HTERT RPE-1 (cell line): ENCODE data around the gene FBXL19.
"Not testable (repeated sequence)": the region's sequence is repeated elsewhere in the genome, so short reads cannot be mapped to it uniquely, and the experiment has no call there.

ENCODE experiments used
- in situ Hi-C: fragments of 300-500 bp; cut with MboI; formaldehyde crosslinking; loops from 4 replicates; pipeline ENCODE4 v1.14.3; 2020; ENCODE audit warnings: low sequenced_read_pairs

The FBXL19 gene

DNA sequence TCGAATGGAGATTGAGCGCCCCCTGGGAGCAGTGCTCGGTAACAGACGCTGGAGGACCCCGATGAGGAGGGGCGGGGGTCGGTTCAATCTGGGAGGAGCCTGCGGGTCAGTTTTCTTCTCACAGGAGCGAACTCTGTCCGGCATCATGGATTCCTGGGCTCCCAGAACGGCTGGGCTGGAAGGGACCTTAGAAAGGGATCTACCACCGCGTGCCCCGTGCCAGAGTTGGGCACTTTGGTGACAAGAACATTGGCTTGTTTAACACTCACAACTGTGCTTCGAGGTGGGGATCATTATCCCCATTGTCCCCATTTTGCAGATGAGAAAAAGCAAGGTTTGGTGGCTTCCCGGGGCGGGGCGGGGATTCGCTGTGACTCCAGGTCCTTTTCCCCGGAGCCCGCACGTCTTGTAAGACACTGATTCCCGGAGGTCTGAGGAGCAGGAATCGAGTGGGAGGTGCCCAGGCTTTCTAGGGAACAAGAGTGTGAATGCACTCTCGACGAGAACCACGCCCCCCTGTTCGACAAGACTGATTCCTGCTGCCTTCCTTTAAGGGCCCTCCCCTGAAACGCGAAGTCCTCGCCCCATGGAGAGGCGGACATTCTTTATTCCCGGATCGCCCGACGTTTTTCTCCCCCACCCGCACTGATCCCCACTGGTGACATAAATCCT is 1.5 kb upstream of the FBXL19 start:
- in situ Hi-C loops: no loop called here

GRCh38 chr16:30922420-30922959 is 882 bp upstream of the FBXL19 start:
- in situ Hi-C loops: no loop called here

DNA sequence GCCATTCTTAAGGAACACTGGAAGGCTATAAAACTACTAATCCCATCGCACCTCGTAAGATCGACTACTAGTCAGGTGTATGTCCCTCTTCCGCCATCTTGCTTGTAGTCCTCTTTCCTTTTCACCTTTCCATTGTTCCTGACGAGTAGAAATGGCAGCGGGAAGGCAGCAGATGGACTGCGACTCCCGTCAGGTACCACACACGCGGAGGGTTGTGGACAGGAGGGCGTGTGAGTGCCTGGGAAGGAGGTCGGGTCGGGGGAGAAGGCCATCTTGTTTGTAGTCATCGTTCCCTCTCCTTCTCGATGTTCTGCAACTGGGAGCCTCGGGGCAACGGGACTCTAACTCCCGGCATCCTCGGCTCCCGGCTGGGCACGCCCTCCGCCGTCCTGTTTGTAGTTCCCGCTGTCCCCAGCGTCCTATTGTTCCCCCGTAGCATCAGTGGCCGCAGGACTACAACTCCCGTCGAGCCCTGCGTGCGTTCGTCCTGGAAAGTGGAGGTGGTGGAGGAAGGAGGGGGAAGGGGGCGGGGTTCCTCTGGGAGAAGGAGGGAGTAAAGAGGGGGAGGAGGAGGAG is 324 bp upstream of the FBXL19 start:
- in situ Hi-C loops: no loop called here

DNA sequence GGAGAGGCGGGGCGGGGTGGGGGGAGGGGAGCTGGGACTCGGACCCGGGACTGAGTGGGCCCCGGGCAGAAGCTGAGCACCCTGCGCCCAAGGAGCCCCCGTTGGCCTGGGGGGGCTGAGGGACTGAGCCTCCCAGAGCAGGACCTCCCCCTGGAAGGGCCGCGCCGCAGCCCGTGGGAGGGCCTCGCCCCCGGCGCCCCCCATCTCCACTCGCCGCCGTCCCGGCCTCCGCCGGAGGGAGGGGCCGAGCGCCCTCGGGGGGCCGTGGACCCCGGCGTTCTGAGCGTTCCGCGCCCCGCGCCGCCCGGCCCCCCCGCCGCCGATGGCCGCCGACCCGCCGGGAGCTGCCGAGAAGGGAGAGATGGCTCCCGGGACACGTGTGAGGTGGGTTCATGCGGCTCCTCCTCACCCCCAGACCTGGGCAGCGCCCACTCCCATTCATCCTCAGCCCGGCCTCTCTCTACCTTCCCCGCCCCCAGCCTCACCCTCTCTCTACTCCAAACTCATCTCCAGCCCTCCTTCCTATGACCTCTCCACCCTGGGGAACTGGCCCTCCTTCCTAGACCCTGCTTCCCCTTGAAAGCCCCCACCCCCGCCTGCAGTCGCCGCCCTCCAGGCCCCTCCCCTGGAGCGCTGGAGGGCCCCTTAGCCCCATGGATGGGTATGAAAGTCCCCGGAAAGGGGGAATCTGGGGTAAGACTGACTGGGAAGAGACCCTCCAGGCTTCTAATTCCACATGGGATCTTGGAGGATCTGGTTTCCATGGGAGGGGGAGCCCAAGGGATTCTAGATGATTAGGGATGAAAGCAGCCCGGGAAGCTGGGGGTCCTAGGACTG is 922 bp downstream of the FBXL19 start:
- in situ Hi-C loops: no loop called here

GRCh38 chr16:30924913-30925631 is 1.7 kb downstream of the FBXL19 start:
- in situ Hi-C loops: no loop called here

DNA sequence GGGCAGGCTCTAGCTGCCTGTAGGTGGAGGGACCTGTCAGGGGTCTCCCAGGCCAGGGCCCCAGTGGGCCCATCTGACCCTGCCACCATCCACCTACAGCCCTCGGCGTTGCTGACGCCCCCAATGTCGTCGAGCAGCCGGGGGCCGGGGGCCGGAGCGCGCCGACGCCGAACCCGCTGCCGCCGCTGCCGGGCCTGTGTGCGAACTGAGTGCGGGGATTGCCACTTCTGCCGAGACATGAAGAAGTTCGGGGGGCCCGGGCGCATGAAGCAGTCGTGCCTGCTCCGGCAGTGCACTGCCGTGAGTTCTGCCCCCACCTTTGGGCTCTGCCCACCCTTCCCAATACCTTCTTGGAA is 2.2 kb downstream of the FBXL19 start:
- in situ Hi-C loops: no loop called here

DNA sequence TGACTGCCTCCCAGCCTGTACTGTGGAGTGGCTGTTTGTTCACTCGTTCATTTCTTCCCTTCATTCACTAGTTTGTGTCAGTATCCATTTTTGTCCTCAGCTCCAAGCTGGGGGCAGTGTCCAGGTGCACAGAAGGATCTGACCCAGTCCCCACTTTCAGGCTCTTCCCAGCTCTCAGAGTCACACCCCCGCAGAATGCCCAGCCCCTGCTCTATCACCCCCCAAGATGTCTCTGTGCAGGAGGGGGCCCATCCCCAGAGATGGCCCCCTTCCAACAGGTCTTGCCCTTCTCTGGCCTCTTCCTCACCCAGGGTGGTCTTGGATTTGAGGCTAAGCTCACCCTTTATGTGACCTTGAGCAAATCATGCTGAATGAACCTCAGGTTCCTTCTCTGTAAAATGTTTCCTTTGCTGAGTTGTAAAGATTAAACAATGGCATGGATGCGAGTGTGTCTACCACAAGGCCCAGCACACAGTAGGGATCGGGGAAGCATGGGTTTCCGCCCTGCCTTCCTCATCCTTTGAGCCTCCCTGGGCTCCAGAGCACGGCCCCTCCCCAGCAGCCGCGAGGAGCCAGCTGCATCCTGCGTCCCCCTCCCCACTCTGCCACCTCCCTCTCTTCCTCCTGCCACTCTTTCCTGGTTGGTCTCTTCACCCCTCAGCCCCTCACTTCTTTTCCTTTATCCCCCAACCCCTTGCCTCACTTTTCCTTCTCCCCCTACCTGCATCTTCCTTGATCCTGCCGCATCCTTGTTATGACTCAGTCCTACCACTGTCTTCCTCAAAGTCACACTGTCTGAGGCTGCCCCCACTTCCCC is 2.8 kb downstream of the FBXL19 start:
- in situ Hi-C loops: no loop called here

DNA sequence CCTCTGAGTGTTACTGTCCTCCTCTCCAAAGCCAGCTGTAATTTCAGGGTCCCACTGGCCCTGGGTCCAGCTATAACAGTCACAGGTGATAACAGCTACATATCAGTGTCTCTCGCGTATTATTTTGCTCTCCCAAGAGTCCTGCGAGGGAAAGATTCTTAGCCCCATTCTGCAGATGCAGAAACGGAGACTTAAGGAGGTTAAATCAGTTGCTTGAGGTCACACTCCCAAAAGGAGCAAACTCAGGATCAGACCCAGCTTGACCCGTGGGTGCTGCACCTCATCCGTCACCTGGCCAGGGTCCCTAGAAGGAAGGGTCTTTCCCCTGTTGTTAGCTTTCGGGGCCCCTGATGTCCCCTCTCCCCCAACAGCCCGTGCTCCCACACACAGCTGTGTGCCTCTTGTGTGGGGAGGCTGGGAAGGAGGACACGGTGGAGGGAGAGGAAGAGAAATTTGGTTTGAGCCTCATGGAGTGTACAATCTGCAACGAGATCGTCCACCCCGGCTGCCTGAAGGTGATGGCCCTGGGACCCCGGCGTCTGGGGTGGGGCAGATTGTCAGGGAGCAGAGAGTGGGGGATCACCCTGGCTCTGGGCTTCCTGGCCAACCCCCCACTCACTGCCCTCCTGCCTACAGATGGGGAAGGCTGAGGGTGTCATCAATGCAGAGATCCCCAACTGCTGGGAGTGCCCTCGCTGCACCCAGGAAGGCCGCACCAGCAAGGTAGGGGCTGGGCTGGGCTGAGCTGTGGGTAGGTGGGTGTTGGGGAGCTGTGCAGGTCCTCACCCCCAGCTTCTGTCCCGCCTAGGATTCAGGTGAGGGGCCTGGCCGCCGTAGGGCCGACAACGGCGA is 3.8 kb downstream of the FBXL19 start:
- in situ Hi-C loops: no loop called here

GRCh38 chr16:30927789-30928378 is 4.5 kb downstream of the FBXL19 start:
- in situ Hi-C loops: no loop called here

DNA sequence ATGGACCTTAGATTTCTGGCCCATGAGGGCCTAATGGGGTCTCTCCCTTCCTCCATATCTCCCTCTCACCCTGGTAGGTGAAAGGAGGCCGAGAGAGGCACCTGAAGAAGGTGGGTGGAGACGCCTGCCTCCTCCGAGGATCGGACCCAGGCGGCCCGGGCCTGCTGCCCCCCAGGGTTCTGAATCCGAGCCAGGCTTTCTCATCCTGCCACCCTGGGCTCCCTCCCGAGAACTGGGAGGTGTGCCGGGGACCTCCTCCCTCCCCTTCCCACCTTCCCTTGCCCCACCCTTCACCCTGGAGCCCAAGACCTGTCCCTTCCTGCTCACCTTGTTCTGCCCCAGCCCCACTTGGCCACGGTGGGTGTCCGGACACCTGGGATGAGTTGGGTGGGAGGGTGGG is 5.0 kb downstream of the FBXL19 start:
- in situ Hi-C loops: no loop called here

DNA sequence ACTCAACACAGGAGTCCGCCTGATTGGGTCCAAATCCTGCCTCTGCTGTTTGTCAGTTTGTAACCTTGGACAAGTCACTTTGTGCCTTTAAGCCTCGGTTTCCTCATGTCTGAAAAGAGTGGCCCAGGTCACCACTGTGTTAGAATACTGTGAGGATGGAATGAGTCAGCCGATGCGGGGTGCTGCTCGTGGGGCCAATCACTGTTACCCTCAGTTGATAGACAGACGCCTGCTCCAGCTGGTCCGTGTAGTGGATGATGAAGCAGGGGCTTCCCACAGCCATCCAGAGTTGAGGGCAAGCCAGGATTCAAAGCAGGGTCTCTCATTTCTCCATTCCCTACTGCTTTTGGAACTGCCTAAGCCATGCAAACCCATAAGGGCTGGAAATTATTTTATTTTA is 5.8 kb downstream of the FBXL19 start:
- in situ Hi-C loops: no loop called here

DNA sequence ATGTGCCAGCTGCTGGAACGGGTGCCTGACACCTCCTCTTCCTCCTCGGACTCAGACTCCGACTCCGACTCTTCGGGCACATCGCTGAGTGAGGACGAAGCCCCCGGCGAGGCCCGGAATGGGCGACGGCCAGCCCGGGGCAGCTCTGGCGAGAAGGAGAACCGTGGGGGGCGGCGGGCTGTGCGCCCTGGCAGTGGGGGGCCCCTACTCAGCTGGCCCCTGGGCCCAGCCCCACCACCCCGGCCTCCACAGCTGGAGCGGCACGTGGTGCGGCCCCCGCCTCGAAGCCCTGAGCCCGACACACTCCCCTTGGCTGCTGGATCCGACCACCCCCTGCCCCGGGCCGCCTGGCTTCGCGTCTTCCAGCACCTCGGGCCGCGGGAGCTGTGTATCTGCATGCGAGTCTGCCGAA is 6.8 kb downstream of the FBXL19 start:
- in situ Hi-C loops: no loop called here

- in situ Hi-C loops: no loop called here
Observed at GRCh38 chr16:30931068-30931650, 7.8 kb downstream of the FBXL19 start.

DNA sequence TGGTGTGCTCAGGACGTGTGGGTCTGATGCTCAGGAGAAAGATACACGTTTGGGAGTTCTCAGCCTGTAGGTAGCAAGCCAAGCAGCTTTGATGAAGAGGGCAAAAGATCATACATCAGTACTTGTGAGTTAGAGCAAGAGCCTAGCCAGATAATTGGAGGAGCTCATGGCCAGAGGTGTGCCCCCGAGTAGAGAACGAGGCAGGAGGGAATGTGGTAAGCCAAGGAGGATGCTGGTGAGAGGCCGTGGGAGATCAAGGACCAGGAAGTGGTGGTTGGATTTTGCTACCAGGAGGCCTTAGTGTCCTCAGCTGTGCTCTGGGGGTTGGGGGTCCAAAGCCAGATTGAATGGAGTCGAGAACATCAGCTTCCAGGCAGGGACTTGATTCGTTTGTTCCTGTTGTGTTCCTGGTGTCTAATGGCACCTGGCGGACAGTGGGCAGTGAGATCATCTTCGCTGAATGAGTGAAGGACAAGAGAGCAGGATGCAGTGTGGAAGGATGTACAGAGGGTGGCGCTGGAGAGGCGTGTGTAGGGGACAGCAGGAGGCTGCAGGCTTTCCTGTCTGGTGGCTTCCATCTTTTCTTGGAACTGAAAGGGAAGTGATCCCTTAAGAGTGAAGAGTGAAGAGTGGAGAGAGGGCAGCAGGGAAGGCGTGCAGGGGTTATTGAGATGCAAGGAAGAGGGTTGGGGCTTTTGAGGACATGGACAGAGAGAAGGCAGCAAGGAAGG is 11.6 kb downstream of the FBXL19 start:
- in situ Hi-C loops: no loop called here

- in situ Hi-C loops: no loop called here
Observed at GRCh38 chr16:30937692-30938091, 14.3 kb downstream of the FBXL19 start.

GRCh38 chr16:30939571-30939970 is 16.2 kb downstream of the FBXL19 start:
- in situ Hi-C loops: not testable (repeated sequence)

- in situ Hi-C loops: no loop called here
Observed at GRCh38 chr16:30941600-30942425, 18.4 kb downstream of the FBXL19 start.
